Middle frontal gyrus (tissue), 1 donor: ENCODE results near the gene KRTCAP3.

Source experiments
- DNase-seq: peaks from one replicate; pipeline ENCODE4 v3.0.0-alpha.2; 2015; ENCODE audit warnings: low spot score; ENCODE audit errors: extremely low spot score

The KRTCAP3 gene

GRCh38 chr2:27435628-27436027 is 6.6 kb upstream of the KRTCAP3 start:
- no peak for DNase-seq

GRCh38 chr2:27441226-27441926 is 805 bp upstream of the KRTCAP3 start:
- DNase-seq, result no peak

GRCh38 chr2:27442920-27443282 is 720 bp downstream of the KRTCAP3 start:
- DNase-seq, result no peak

- DNase-seq, result no peak
Measured at GRCh38 chr2:27445155-27445554, 3.0 kb downstream of the KRTCAP3 start.

GRCh38 chr2:27445615-27446014 is 3.4 kb downstream of the KRTCAP3 start:
- DNase-seq, result no peak

GRCh38 chr2:27446057-27446456 is 3.9 kb downstream of the KRTCAP3 start:
- DNase-seq, result no peak

GRCh38 chr2:27448381-27448780 is 6.2 kb downstream of the KRTCAP3 start:
- DNase-seq, result no peak

- DNase-seq, result no peak
Measured at GRCh38 chr2:27451095-27451494, 8.9 kb downstream of the KRTCAP3 start.

- no peak for DNase-seq
Measured at GRCh38 chr2:27453968-27454367, 11.8 kb downstream of the KRTCAP3 start.

- no peak for DNase-seq
Measured at GRCh38 chr2:27461118-27461517, 18.9 kb downstream of the KRTCAP3 start.

- no peak for DNase-seq
Measured at GRCh38 chr2:27464443-27464842, 22.3 kb downstream of the KRTCAP3 start.

- DNase-seq, result no peak
Measured at GRCh38 chr2:27471961-27472360, 29.8 kb downstream of the KRTCAP3 start.

GRCh38 chr2:27485496-27485895 is 43.3 kb downstream of the KRTCAP3 start:
- DNase-seq, result no peak

GRCh38 chr2:27489118-27489497 is 46.9 kb downstream of the KRTCAP3 start:
- DNase-seq, result no peak

GRCh38 chr2:27489498-27490397 is 47.6 kb downstream of the KRTCAP3 start, which contains the start of gene IFT172:
Gene IFT172, minus strand, starts transcription at chr2:27489743. Its CDS starts 90 bp downstream, at chr2:27489653.
- DNase-seq, result peak; percentile 97

- no peak for DNase-seq
Measured at GRCh38 chr2:27492557-27492956, 50.4 kb downstream of the KRTCAP3 start.

GRCh38 chr2:27493948-27494283 is 51.7 kb downstream of the KRTCAP3 start:
- DNase-seq, result no peak
